KOPT-K1 (cell line): ENCODE data around the gene ARAP2.

Source experiments
- H3K27ac ChIP-seq: fragments of 200-600 bp; sonication (generic); 2 replicates; pipeline ENCODE4 v1.5.1; 2016; ENCODE audit warnings: antibody characterized with exemption, mild to moderate bottlenecking, low read depth, low read length; ENCODE audit not compliant: poor library complexity, severe bottlenecking
- H3K36me3 ChIP-seq: fragments of 200-600 bp; sonication (generic); 2 replicates; pipeline ENCODE4 v1.5.1; 2017; ENCODE audit warnings: antibody characterized with exemption, mild to moderate bottlenecking, low read length, moderate library complexity; ENCODE audit not compliant: insufficient read depth
- H3K9me3 ChIP-seq: fragments of 200-600 bp; sonication (generic); 2 replicates; pipeline ENCODE4 v1.5.1; 2017; ENCODE audit warnings: antibody characterized with exemption, low read length, mild to moderate bottlenecking; ENCODE audit not compliant: insufficient read depth, poor library complexity, severe bottlenecking

The ARAP2 gene

DNA sequence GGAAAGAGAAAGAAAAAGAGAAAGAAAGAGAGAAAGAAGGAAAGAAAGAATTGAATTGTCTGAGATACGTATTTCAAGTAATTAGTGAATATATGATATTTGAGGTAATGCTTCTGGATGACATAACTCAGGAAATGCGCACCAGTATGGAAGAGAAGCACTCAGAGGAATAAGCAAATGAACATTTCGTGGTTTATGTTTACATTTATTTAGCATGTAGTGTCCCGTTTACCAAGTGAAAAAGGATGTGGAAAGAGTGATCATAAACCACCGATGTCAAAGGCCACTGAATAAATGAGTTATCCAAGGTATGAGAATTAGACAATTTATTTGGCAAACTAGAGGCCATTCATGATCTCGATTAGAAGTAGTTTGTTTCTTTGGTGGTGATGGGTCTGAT is 200.4 kb downstream of the ARAP2 start:
- H3K27ac ChIP-seq: no peak overlapping the region
- no peaks in the 10 kb centered on the region for H3K9me3 ChIP-seq
- H3K36me3 ChIP-seq: no peaks in the 10 kb centered on the region

GRCh38 chr4:36043241-36043640 is 201.1 kb downstream of the ARAP2 start:
- Histone ChIP-seq H3K9me3 (no peaks in the 10 kb centered on the region), H3K36me3 (no peaks in the 10 kb centered on the region), H3K27ac (no peak overlapping the region)

DNA sequence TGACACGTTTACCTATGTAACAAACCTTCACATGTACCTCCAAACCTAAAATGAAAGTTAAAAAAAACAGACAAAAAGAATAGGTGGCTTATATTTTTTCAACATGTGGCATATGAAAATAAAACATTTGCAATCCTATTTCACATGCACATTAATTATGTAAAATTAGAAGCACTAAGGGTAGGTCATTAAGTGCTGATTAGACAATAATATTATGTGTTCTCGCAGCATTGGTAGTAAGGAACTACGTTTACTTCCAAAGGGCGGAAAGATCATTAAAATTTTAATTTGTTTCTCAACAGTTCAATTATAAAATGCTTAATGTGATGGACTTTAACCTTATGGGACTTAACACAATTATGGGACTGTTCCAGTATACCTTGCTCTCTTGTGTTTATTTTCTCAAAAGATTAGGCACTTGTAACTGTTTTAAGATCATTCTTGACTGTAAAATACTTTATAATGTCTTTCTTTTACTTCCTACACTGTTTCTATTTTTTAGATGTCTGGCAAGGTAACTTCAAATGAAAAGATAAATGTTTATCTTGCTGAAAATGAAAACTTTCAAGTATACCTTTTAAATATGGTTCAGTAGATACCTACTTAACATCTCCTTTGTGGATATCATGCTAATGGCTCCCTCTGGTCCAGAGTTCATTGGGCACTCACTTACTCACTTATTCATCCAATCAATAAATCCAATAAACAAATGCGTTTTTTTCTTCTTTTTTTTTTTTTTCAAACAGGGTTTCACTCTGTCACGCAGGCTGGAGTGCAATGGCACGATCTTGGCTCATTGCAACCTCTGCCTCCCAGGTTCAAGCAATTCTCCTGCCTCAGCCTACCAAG is 202.0 kb downstream of the ARAP2 start:
- Histone ChIP-seq H3K9me3 (no peaks in the 10 kb centered on the region), H3K36me3 (no peaks in the 10 kb centered on the region), H3K27ac (no peak overlapping the region)

- H3K36me3 ChIP-seq: no peaks in the 10 kb centered on the region
- no peaks in the 10 kb centered on the region for H3K9me3 ChIP-seq
- H3K27ac ChIP-seq: no peak overlapping the region
Measured at GRCh38 chr4:36041340-36041739, 203.0 kb downstream of the ARAP2 start.

DNA sequence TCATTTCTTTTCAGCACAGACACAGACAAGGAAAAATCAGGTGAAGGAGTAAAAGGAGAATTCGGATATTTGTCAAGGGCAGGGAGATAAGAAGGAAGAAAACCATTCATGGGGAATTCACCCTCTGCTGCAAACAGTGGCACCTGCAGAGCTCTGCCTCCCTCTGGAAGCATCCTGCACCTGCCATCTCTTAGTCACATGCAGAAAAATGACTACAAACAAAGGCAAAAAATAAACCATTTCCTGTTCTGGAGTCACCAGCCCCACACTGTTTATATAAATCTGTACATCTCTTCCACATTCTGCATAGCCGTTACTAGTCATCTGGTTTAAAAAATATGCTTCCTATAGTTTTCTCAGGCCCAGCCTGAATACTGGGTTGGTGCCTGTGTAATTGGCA is 205.3 kb downstream of the ARAP2 start:
- H3K9me3 ChIP-seq: no peaks in the 10 kb centered on the region
- H3K27ac ChIP-seq: no peak overlapping the region
- H3K36me3 ChIP-seq: no peaks in the 10 kb centered on the region

DNA sequence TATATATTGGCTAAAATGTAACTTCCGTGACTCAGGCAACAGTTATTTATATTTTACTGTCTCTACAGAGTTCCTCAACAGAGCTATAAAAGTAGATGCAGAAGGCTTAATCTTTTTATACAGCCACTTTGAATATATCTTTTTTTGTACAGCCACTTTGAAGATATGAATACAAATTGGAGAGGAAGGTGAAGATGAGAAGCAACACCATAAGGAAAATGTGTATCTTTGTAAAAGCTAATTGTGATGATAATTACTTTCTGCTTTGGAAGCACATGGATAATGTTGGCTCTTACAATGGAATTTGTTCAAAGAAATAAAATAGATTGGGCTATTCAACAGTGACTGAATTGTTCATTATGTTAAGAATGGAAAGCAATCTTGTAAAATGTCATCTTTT is 205.8 kb downstream of the ARAP2 start:
- Histone ChIP-seq H3K27ac (no peak overlapping the region), H3K9me3 (no peaks in the 10 kb centered on the region), H3K36me3 (no peaks in the 10 kb centered on the region)

DNA sequence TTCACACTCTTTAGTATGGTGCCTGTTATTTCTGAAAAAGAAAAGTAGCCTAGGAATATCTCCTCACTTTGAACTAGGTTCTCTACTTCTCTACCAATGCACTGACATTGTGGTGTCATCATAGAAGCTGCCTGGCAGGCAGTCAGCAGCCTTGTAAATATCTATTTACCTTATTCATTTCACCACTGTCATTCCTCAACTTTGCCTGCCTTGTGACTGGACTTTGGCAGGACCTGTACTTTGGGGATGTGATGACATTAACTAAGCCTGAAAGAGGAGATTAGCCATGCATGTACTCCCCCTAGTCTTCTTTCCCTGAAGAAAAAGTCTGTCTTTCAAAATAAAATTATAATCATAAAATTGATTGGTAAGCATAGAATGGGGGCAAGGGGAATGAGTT is 207.2 kb downstream of the ARAP2 start:
- H3K9me3 ChIP-seq: no peaks in the 10 kb centered on the region
- no peaks in the 10 kb centered on the region for H3K36me3 ChIP-seq
- H3K27ac ChIP-seq: no peak overlapping the region

DNA sequence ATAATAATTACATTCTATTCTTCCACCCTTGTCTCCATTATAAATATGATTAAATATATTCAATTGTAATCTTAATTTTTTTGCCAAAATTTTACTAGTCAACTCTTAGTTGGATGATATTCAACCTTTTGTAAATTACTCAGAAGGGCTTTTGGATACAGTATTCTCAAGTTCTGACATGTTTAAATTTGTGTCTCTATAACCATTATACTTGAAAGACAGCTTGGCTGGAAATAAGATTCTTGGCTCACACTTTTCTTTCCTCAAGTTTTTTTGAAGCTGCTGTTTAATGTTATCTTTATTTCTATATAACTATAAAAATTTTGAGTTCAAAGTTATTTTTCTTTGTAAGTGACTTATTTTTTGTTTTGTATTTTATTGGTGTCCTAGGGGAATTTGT is 214.4 kb downstream of the ARAP2 start:
- Histone ChIP-seq H3K36me3 (no peaks in the 10 kb centered on the region), H3K9me3 (no peaks in the 10 kb centered on the region), H3K27ac (no peak overlapping the region)

- no peak overlapping the region for H3K27ac ChIP-seq
- H3K9me3 ChIP-seq: no peaks in the 10 kb centered on the region
- no peaks in the 10 kb centered on the region for H3K36me3 ChIP-seq
Measured at GRCh38 chr4:36027203-36027602, 217.1 kb downstream of the ARAP2 start.

DNA sequence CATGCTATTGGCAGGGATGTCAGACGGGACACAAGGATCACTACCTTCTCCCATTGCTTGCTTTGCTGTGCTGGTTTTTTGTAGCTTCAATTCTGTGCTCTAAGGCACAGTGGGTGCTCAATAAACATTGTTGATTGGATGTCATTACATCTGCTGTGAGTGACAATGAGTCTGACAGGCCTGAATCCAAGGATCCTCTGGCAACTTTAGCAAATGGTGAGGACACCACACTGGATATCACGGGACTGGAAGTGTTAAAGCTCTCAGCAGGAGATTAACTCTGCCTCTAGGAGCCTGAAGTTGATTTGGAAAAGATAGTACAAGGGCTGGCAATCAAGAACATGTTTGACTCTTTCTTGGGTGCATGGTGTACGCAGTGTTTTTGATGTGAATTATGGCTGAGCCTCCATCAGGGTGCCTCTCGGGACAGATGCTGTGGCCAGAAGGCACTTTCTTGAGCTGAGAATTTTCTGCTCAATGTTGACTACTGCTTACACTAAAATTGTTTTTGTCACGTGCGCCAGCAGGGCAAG is 217.9 kb downstream of the ARAP2 start:
- Histone ChIP-seq H3K9me3 (no peaks in the 10 kb centered on the region), H3K36me3 (no peaks in the 10 kb centered on the region), H3K27ac (no peak overlapping the region)

DNA sequence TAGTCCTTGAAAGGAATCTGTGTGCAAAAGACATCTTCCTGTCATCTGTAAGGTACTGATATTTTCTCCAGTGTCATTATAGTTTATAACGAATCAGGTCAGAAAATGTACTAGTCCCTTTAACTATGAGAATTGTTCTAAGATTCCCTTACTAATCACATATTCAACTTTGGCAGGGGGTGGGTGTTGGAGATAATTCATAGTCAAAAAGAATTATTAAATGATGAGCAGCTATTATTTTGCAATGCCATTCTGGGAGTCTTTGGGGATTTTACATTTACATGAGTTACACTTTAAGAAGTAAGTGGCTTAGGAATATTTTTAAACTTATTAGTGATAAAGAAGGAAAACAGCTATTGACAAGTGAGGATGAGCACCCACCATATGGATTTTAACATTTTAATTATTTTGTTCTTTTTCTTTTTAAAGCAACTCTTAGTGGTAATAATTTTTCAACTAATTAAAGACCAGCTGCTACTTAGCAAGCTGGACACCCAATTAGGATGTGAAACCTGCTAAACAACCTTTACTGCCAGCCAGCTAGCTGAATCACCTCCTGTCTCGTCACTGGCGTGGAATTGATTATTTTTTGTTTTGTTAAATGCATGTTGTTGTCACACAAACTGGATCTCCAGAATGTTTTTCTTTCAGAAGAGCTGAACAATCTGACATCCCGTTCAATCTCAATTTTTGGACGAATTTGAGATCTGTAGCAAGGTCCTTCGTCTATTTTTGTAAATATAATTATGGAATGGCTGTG is 219.2 kb downstream of the ARAP2 start:
- H3K9me3 ChIP-seq: no peaks in the 10 kb centered on the region
- no peak overlapping the region for H3K27ac ChIP-seq
- no peaks in the 10 kb centered on the region for H3K36me3 ChIP-seq

DNA sequence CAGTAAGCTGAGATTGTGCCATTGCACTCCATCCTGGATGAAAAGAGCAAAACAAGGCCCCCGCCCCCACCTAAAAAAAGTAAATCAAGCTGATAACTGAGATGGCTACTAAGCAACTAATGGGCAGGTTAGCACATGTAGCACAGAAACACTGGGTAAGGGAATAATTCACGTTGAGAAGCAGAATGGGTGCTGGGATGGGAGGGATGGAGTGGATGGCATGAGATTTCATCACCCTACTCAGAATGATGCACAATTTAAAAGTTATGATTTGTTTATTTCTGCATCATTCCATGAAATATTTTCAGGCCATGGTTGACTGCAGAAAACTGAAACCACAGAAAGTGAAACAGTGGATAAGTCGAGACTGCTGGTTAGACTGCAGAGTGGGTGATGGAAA is 224.0 kb downstream of the ARAP2 start:
- Histone ChIP-seq H3K9me3 (no peaks in the 10 kb centered on the region), H3K27ac (no peak overlapping the region), H3K36me3 (no peaks in the 10 kb centered on the region)
